OCI-LY7 (cell line): ENCODE measurements around the gene NRG2. TPM values are rescaled to one million over a fixed set of nuclear protein-coding genes. Genes with fewer than 3 reads are reported as not detected.

Experiments
- BruUV-seq: library from RNA; stranded (reverse); fragments of 400-500 nt; replicated peaks from 2 replicates; lab custom pipeline; 2021; lab: Mats Ljungman, UMichigan
- CTCF ChIA-PET: fragments of 300-600 bp; sonication (Branson Sonifier 250); formaldehyde crosslinking; loops from one replicate; lab custom pipeline; 2022; ENCODE audit warnings: antibody characterized with exemption; ENCODE audit not compliant: unreplicated experiment; lab: Charles Lee
- POLR2A ChIA-PET: fragments of 300-600 bp; sonication (Branson Sonifier 250); formaldehyde crosslinking; loops from one replicate; lab custom pipeline; 2022; ENCODE audit warnings: antibody characterized with exemption; lab: Charles Lee
- DNase-seq: peaks from one replicate; pipeline ENCODE4 v3.0.0-alpha.2; 2015; ENCODE audit warnings: low spot score
- H2AFZ ChIP-seq: fragments of 200-600 bp; sonication (generic), shearing (Covaris generic); 2 replicates; pipeline ENCODE4 v1.6.1; 2014; ENCODE audit warnings: mild to moderate bottlenecking, antibody characterized with exemption, low read length, moderate library complexity
- H3K27ac ChIP-seq: fragments of 200-600 bp; sonication (generic); 2 replicates; pipeline ENCODE4 v1.5.1; 2014; ENCODE audit warnings: mixed run types, low read depth, mild to moderate bottlenecking, moderate library complexity, low read length, inconsistent platforms; ENCODE audit not compliant: poor library complexity, severe bottlenecking
- H3K36me3 ChIP-seq: fragments of 200-600 bp; sonication (generic); 2 replicates; pipeline ENCODE4 v1.6.1; 2014; ENCODE audit warnings: mild to moderate bottlenecking, antibody characterized with exemption, low read length, moderate library complexity, mixed read lengths; ENCODE audit not compliant: insufficient read depth
- H3K4me1 ChIP-seq: fragments of 200-600 bp; sonication (generic); 2 replicates; pipeline ENCODE4 v1.5.1; 2014; ENCODE audit warnings: mild to moderate bottlenecking, low read length; ENCODE audit not compliant: insufficient read depth, poor library complexity, severe bottlenecking
- H3K4me2 ChIP-seq: fragments of 200-600 bp; sonication (generic); 2 replicates; pipeline ENCODE4 v1.6.1; 2014; ENCODE audit warnings: mild to moderate bottlenecking, low read length
- H3K4me3 ChIP-seq: fragments of 200-600 bp; sonication (generic); 2 replicates; pipeline ENCODE4 v1.5.1; 2014; ENCODE audit warnings: mild to moderate bottlenecking, low read depth, low read length; ENCODE audit not compliant: poor library complexity, severe bottlenecking
- H3K79me2 ChIP-seq: fragments of 200-600 bp; sonication (generic); 2 replicates; pipeline ENCODE4 v1.6.1; 2016; ENCODE audit warnings: low read depth, mild to moderate bottlenecking, low read length, moderate library complexity, mixed read lengths; ENCODE audit not compliant: insufficient read depth
- H3K9me2 ChIP-seq: fragments of 200-600 bp; sonication (generic); 2 replicates; pipeline ENCODE4 v1.6.1; 2016; ENCODE audit warnings: mild to moderate bottlenecking, low read length, mixed read lengths; ENCODE audit not compliant: insufficient read depth
- H3K9me3 ChIP-seq: fragments of 200-600 bp; sonication (generic); 2 replicates; pipeline ENCODE4 v1.6.1; 2014; ENCODE audit warnings: mild to moderate bottlenecking, mixed run types, low read length, mixed read lengths
- H4K20me1 ChIP-seq: fragments of 200-600 bp; sonication (generic); 2 replicates; pipeline ENCODE4 v1.6.1; 2014; ENCODE audit warnings: mild to moderate bottlenecking, antibody characterized with exemption, low read length, moderate library complexity, mixed read lengths; ENCODE audit not compliant: insufficient read depth
- CTCF ChIP-seq: fragments of 200-600 bp; sonication (generic); conservative IDR thresholded peaks from 2 replicates; pipeline ENCODE4 v1.5.1; 2014; ENCODE audit warnings: mild to moderate bottlenecking, antibody characterized with exemption, low read length, moderate library complexity, mixed read lengths
- EZH2phosphoT487 ChIP-seq: fragments of 200-600 bp; sonication (generic); IDR thresholded peaks from 2 replicates; pipeline ENCODE4 v1.6.1; 2018; ENCODE audit warnings: low read depth, borderline replicate concordance, mild to moderate bottlenecking, mixed run types, antibody characterized with exemption, low read length, moderate library complexity, mixed read lengths
- intact Hi-C: fragments of 100-400 bp; cut with micrococcal nuclease; formaldehyde crosslinking; loops from one replicate; pipeline ENCODE4 v1.10.0; 2022; ENCODE audit not compliant: unreplicated experiment
- total RNA-seq, 2 experiments: library from RNA; depleted of rRNA in 1 of 2; stranded (reverse); fragments of >200 nt in 1 of 2; shearing (Covaris generic) in 1 of 2; gene quantifications; 2 replicates each; pipeline ENCODE4 v1.2.3, GENCODE V29; 2014 to 2022

The NRG2 gene
- total RNA-seq, 2 experiments from 2014 or later = 1.7 TPM; not detected in 1

- no peaks in the 10 kb centered on the region for H3K79me2 ChIP-seq
- H3K27ac ChIP-seq = no peak overlapping the region
- H2AFZ ChIP-seq = no peak overlapping the region
- DNase-seq = no peak
- intact Hi-C loops = no loop called here
- no peaks in the 10 kb centered on the region for H4K20me1 ChIP-seq
- ChIA-PET CTCF (no interaction called here), POLR2A (no interaction called here)
- H3K4me3 ChIP-seq = no peak overlapping the region
- no peaks in the 10 kb centered on the region for H3K9me2 ChIP-seq
- H3K36me3 ChIP-seq = no peaks in the 10 kb centered on the region
- TF ChIP-seq CTCF = no peak
- TF ChIP-seq EZH2phosphoT487 = no peak
- BruUV-seq = no TSS peak
- H3K4me2 ChIP-seq = no peak overlapping the region
- H3K4me1 ChIP-seq = no peaks in the 10 kb centered on the region
- H3K9me3 ChIP-seq = no peaks in the 10 kb centered on the region
These were observed 38.9 kb downstream of the NRG2 start for GRCh38 chr5:140004174-140004573.

- no peaks in the 10 kb centered on the region for H3K4me1 ChIP-seq
- TF ChIP-seq CTCF = no peak
- no peak for TF ChIP-seq EZH2phosphoT487
- BruUV-seq = no TSS peak
- no peaks in the 10 kb centered on the region for H3K9me3 ChIP-seq
- H3K27ac ChIP-seq = no peak overlapping the region
- no peak for DNase-seq
- H4K20me1 ChIP-seq = no peaks in the 10 kb centered on the region
- H3K4me2 ChIP-seq = no peak overlapping the region
- CTCF ChIA-PET = no interaction called here
- intact Hi-C loops = no loop called here
- H3K9me2 ChIP-seq = no peaks in the 10 kb centered on the region
- H3K4me3 ChIP-seq = no peak overlapping the region
- H2AFZ ChIP-seq = no peak overlapping the region
- POLR2A ChIA-PET = no interaction called here
- H3K79me2 ChIP-seq = no peaks in the 10 kb centered on the region
- no peaks in the 10 kb centered on the region for H3K36me3 ChIP-seq
These were observed 39.6 kb downstream of the NRG2 start for GRCh38 chr5:140003519-140003918.

- no peak for DNase-seq
- CTCF ChIA-PET = no interaction called here
- H4K20me1 ChIP-seq = no peaks in the 10 kb centered on the region
- no peaks in the 10 kb centered on the region for H3K9me3 ChIP-seq
- no peak for TF ChIP-seq CTCF
- no peak overlapping the region for H2AFZ ChIP-seq
- H3K4me2 ChIP-seq = no peak overlapping the region
- no peaks in the 10 kb centered on the region for H3K79me2 ChIP-seq
- H3K4me3 ChIP-seq = no peak overlapping the region
- no peaks in the 10 kb centered on the region for H3K4me1 ChIP-seq
- intact Hi-C loops = no loop called here
- no peaks in the 10 kb centered on the region for H3K9me2 ChIP-seq
- no TSS peak for BruUV-seq
- no peak overlapping the region for H3K27ac ChIP-seq
- POLR2A ChIA-PET = interaction anchor here (0.6 kb wide), 2 partner anchors 9 to 13 kb away, joined by 3 read pairs; no protein-coding TSS in a partner anchor
- no peaks in the 10 kb centered on the region for H3K36me3 ChIP-seq
These were observed 42.8 kb downstream of the NRG2 start for GRCh38 chr5:140000332-140000731.
